HEK293 (cell line): ENCODE measurements around the gene FKBP10.

Experiments
- CTCF ChIA-PET: fragments of 350-600 bp; formaldehyde crosslinking; extraction: SDS; loops from one replicate; lab custom pipeline; 2021; ENCODE audit warnings: antibody characterized with exemption; lab: Yijun Ruan, JAX
- POLR2A ChIA-PET: fragments of 300-600 bp; formaldehyde crosslinking; extraction: SDS; loops from one replicate; lab custom pipeline; 2020; ENCODE audit warnings: antibody characterized with exemption, inconsistent platforms; lab: Yijun Ruan, JAX
- H3K27ac ChIP-seq: fragments of 200-500 bp; sonication (Bioruptor generic); 2 replicates; pipeline ENCODE4 v1.5.1; 2014; ENCODE audit warnings: low read depth, low read length, control low read depth, inconsistent platforms; ENCODE audit errors: extremely low read depth
- H3K36me3 ChIP-seq, 2 experiments: fragments of 200-500 bp in 1 of 2; sonication (Bioruptor generic) in 1 of 2; 1 replicate in 1 of 2; 2 replicates in 1 of 2; pipeline ENCODE4 v1.5.1; 2014 to 2017; ENCODE audit warnings: inconsistent platforms in 2 of 2, low read length in 2 of 2; ENCODE audit not compliant: control insufficient read depth in 2 of 2, insufficient read depth in 1 of 2
- H3K4me1 ChIP-seq: fragments of 200-500 bp; sonication (Bioruptor generic); 2 replicates; pipeline ENCODE4 v1.5.1; 2014; ENCODE audit warnings: mild to moderate bottlenecking, low read length, inconsistent platforms; ENCODE audit not compliant: control insufficient read depth, insufficient read depth
- H3K4me3 ChIP-seq: 2 replicates; pipeline ENCODE4 v1.5.1; 2011; ENCODE audit warnings: low read depth, mild to moderate bottlenecking, control low read depth, low read length, moderate library complexity
- H3K9me3 ChIP-seq: fragments of 200-500 bp; sonication (Bioruptor generic); 2 replicates; pipeline ENCODE4 v1.5.1; 2014; ENCODE audit warnings: low read depth, low read length, inconsistent platforms; ENCODE audit not compliant: control insufficient read depth, insufficient read depth
- HOXC10 ChIP-seq: sonication (generic); formaldehyde crosslinking; IDR thresholded peaks from 2 replicates; pipeline ENCODE4 v1.8.1; 2023; ENCODE audit warnings: mild to moderate bottlenecking, missing genetic modification reagents
- INSM2 ChIP-seq: fragments of 450-650 bp; formaldehyde crosslinking; IDR thresholded peaks from 2 replicates; pipeline ENCODE4 v1.5.1; 2016; ENCODE audit warnings: missing biosample characterization, missing genetic modification characterization
- KLF8 ChIP-seq: fragments of 450-650 bp; formaldehyde crosslinking; IDR thresholded peaks from 2 replicates; pipeline ENCODE4 v1.5.1; 2016; ENCODE audit warnings: missing biosample characterization, missing genetic modification characterization
- PATZ1 ChIP-seq: fragments of 450-650 bp; formaldehyde crosslinking; IDR thresholded peaks from 2 replicates; pipeline ENCODE4 v1.5.1; 2016; ENCODE audit warnings: missing biosample characterization, missing genetic modification characterization
- PRDM10 ChIP-seq: fragments of 450-650 bp; formaldehyde crosslinking; IDR thresholded peaks from 2 replicates; pipeline ENCODE4 v1.5.1; 2016; ENCODE audit warnings: missing biosample characterization, missing genetic modification characterization
- SP3 ChIP-seq: fragments of 450-650 bp; formaldehyde crosslinking; IDR thresholded peaks from 2 replicates; pipeline ENCODE4 v1.5.1; 2016; ENCODE audit warnings: missing biosample characterization, missing genetic modification characterization
- ZBTB11 ChIP-seq: fragments of 450-650 bp; formaldehyde crosslinking; conservative IDR thresholded peaks from 2 replicates; pipeline ENCODE4 v1.5.1; 2016; ENCODE audit warnings: low read depth, missing biosample characterization, missing genetic modification characterization
- ZBTB20 ChIP-seq: fragments of 450-650 bp; formaldehyde crosslinking; IDR thresholded peaks from 2 replicates; pipeline ENCODE4 v1.5.1; 2016; ENCODE audit warnings: missing biosample characterization, missing genetic modification characterization
- ZBTB26 ChIP-seq: fragments of 450-650 bp; formaldehyde crosslinking; optimal IDR thresholded peaks from 2 replicates; pipeline ENCODE3; 2016; ENCODE audit warnings: missing biosample characterization, mild to moderate bottlenecking, missing genetic modification characterization
- ZBTB44 ChIP-seq: fragments of 450-650 bp; IDR thresholded peaks from 2 replicates; pipeline ENCODE4 v1.5.1; 2018; ENCODE audit warnings: missing biosample characterization, mild to moderate bottlenecking, missing genetic modification characterization
- ZNF16 ChIP-seq: fragments of 450-650 bp; formaldehyde crosslinking; IDR thresholded peaks from 2 replicates; pipeline ENCODE4 v1.5.1; 2016; ENCODE audit warnings: low read depth, missing biosample characterization, missing genetic modification characterization
- ZNF184 ChIP-seq: fragments of 450-650 bp; IDR thresholded peaks from 2 replicates; pipeline ENCODE4 v1.5.1; 2018; ENCODE audit warnings: missing biosample characterization, mild to moderate bottlenecking, missing genetic modification characterization
- ZNF239 ChIP-seq: fragments of 450-650 bp; formaldehyde crosslinking; IDR thresholded peaks from 2 replicates; pipeline ENCODE4 v1.5.1; 2016; ENCODE audit warnings: missing biosample characterization, missing genetic modification characterization
- ZNF274 ChIP-seq, 2 experiments: fragments of 200-500 bp in 1 of 2; fragments of 450-650 bp in 1 of 2; sonication (Bioruptor generic) in 1 of 2; formaldehyde crosslinking in 1 of 2; IDR thresholded peaks; 2 replicates each; pipeline versions ENCODE4 v1.5.1 to v1.6.1; 2014 to 2016; ENCODE audit warnings: borderline replicate concordance in 1 of 2, inconsistent platforms in 1 of 2, low read length in 1 of 2, missing biosample characterization in 1 of 2, missing genetic modification characterization in 1 of 2
- ZNF335 ChIP-seq: fragments of 450-650 bp; formaldehyde crosslinking; conservative IDR thresholded peaks from 2 replicates; pipeline ENCODE4 v1.5.1; 2016; ENCODE audit warnings: missing biosample characterization, missing genetic modification characterization
- ZNF354C ChIP-seq: fragments of 450-650 bp; formaldehyde crosslinking; IDR thresholded peaks from 2 replicates; pipeline ENCODE4 v1.5.1; 2016; ENCODE audit warnings: missing biosample characterization, missing genetic modification characterization, low read depth, borderline replicate concordance
- ZNF560 ChIP-seq: fragments of 450-650 bp; formaldehyde crosslinking; IDR thresholded peaks from 2 replicates; pipeline ENCODE4 v1.5.1; 2017; ENCODE audit warnings: missing biosample characterization, missing genetic modification characterization, borderline replicate concordance
- ZNF629 ChIP-seq: fragments of 450-650 bp; formaldehyde crosslinking; IDR thresholded peaks from 2 replicates; pipeline ENCODE4 v1.5.1; 2017; ENCODE audit warnings: missing biosample characterization, missing genetic modification characterization

Gene FKBP10

GRCh38 chr17:41811549-41812380 is 1.0 kb upstream of the FKBP10 start, which contains the start of gene P3H4 (continued):
- TF ChIP-seq ZBTB26 (tag by site-specific recombination) (peak; percentile 96), ZBTB44 (tag by site-specific recombination) (peak; percentile 48; the same call in 1 of the 2 replicates), PATZ1 (tag by site-specific recombination) (peak; percentile 91), INSM2 (no peak), ZNF184 (tag by site-specific recombination) (0 out of 2 replicates have a peak, but pooled peaks have one; percentile 41), ZNF239 (tag by site-specific recombination) (no peak), HOXC10 (CRISPR knock-in tag) (0 out of 2 replicates have a peak, but pooled peaks have one; percentile 53), SP3 (tag by site-specific recombination) (peak; percentile 75)

- Histone ChIP-seq H3K36me3 (peaks cover 3 to 38% of the 10 kb centered on the region in 2 experiments; a peak in 2 of 3 replicates), H3K4me3 (peak overlapping the region; percentile 73)
- CTCF ChIA-PET, result interaction anchor here (0.5 to 4.6 kb wide), 3 partner anchors 12 to 1562 kb away, joined by 3 to 45 read pairs (median 3); no protein-coding TSS in a partner anchor
- TF ChIP-seq ZBTB11, result no peak
- TF ChIP-seq PRDM10, result peak; percentile 6; the same call in 1 of the 2 replicates
- TF ChIP-seq ZNF560 (tag by site-specific recombination), result no peak
- no peak for TF ChIP-seq ZNF274 (IDR thresholded peaks at IDR 0.05; ENCODE audit: low read length)
- no peak for TF ChIP-seq ZNF274 (tag by site-specific recombination; IDR thresholded peaks at IDR 0.05; ENCODE audit: borderline replicate concordance)
- no peak for TF ChIP-seq ZNF629 (tag by site-specific recombination)
- TF ChIP-seq ZBTB20 (tag by site-specific recombination), result peak; percentile 60; the same call in 1 of the 2 replicates
- TF ChIP-seq ZNF354C (tag by site-specific recombination), result no peak
- peak; percentile 2 for TF ChIP-seq ZNF335 (tag by site-specific recombination)
- no peak for TF ChIP-seq KLF8 (tag by site-specific recombination)
- no peak for TF ChIP-seq ZNF16 (tag by site-specific recombination)
Observed at GRCh38 chr17:41813152-41813680, 412 bp downstream of the FKBP10 start.

More at GRCh38 chr17:41813152-41813680, 412 bp downstream of the FKBP10 start:
- 0 out of 2 replicates have a peak, but pooled peaks cover 8% of the 10 kb centered on the region for H3K4me1 ChIP-seq
- H3K9me3 ChIP-seq, result no peaks in the 10 kb centered on the region
- POLR2A ChIA-PET, result interaction anchor here (0.9 to 3.5 kb wide), 10 partner anchors 10 to 204 kb away, joined by 3 to 37 read pairs (median 16); partner anchors contain the start of genes DNAJC7, EIF1, JUP and KLHL11
- peak overlapping the region; percentile 89 for H3K27ac ChIP-seq
